GM21723 (cell line): ENCODE results near the gene ATP6V0B.
A peak's percentile ranks its signal among the peaks of the same experiment; 100 is the strongest.

Experiments used
- ATAC-seq: cut with Tn5 transposase; IDR thresholded peaks from one replicate; pipeline ENCODE4 v1.9.1; 2021; ENCODE audit warnings: mild to moderate bottlenecking, moderate library complexity; ENCODE audit not compliant: unreplicated experiment

The ATP6V0B gene

DNA sequence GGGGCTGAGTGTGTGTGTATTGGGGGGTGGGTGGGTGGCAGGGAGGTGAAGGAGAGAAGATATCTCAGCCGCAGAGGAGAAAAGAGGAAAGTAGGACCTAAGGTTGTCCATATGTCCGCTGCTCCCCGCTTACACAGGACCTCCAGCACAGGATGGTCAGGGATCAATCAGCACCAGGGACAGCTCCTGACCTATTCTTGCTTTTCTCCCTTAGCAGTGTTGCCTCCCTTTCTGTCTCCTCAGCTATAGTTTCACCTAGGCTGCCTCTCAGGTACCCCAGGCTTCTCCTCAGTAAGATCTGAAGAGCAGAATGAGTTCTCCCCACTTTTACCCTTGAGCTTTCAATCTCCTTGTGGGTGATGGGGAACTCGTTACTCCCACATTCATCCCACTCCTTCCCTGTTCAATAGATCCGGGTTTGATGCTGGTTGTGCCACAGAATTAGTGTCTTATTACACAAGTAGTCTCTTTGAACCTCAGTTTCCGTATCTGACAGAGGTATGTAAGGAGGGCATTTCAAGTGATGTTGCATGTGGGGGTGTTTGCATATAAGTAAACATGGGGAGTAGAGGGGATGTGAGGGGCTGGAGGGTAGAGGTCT lies 6.3 kb upstream of the ATP6V0B start:
- ATAC-seq: no peak

DNA sequence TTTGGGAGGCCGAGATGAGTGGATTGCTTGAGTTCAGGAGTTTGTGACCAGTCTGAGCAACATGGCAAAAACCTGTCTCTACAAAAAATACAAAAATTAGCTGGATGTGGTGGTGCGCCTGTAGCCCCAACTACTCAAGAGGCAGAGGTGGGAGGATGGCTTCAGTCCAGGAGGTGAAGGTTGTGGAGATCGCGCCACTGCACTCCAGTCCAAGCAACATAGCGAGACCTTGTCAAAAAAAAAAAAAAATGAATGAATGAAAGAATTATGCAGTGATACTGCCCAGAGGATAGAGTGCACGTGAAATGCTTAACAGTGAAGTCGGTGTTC lies 5.4 kb upstream of the ATP6V0B start:
- no peak for ATAC-seq

DNA sequence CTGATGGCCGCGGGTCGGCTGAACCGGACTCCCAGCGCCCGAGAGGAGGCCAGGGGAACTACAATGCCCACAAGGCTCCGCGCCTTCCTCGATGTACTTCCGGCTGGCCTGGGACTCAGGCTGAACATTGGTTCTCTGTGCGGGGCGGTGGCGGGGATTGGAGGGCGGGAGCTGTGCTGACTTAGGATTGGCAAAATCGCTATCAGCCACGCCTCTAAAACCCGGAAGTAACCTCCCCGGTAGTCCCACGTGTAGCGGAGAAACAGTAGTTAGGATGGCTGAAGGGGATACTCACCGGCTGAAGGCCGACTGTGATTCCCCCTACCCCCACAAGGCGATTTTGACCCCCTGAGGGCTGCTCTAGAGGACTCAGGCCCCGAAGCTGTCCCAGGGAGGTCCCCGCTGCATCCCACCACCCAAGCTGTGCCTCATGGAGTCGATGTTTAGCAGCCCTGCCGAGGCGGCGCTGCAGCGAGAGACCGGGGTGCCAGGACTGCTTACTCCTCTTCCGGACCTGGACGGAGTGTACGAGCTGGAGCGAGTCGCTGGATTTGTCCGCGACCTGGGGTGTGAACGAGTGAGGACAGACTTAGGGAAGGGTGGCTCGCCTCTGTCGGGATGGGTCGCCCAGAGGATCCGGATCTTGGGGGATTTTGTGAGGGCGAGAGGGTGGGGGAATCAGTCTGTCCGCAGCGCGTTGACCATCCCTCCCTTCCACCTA lies 4.9 kb upstream of the ATP6V0B start, which contains the start of gene DPH2:
TSS of gene DPH2 (plus strand) at position 265 of the 721 bp plus-strand sequence. CDS start at position 431, 166 bp downstream.
- ATAC-seq: peak; percentile 70

DNA sequence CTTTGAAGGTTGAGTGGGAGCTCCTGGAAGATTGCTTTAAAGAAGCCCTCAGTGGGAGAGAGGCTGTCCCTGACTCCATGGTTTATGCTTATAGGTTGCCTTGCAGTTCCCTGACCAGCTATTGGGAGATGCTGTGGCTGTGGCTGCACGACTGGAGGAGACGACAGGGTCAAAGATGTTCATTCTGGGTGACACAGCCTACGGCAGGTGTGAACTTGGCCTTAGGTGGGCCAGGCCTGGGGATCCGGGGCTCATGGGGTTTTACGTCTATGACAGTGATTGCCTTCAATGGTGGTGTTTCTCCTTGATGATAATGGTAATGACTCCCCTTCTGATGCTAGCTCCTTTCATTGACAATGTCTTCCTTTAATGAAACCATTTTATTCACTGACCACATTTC lies 4.3 kb upstream of the ATP6V0B start:
- ATAC-seq: no peak

DNA sequence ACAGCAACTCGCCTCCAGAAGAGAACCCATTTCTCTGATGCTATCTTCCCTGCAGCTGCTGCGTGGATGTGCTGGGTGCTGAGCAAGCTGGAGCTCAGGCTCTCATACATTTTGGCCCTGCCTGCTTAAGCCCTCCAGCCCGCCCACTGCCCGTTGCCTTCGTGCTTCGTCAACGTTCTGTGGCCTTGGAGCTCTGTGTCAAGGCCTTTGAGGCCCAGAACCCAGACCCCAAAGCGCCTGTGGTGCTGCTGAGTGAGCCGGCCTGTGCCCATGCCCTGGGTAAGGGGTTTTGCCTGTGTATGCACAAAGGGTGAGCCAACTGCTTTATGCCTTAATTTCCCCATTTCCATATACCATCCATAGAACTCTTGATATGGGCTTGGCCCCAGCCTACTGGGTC lies 3.8 kb upstream of the ATP6V0B start:
- ATAC-seq: no peak

DNA sequence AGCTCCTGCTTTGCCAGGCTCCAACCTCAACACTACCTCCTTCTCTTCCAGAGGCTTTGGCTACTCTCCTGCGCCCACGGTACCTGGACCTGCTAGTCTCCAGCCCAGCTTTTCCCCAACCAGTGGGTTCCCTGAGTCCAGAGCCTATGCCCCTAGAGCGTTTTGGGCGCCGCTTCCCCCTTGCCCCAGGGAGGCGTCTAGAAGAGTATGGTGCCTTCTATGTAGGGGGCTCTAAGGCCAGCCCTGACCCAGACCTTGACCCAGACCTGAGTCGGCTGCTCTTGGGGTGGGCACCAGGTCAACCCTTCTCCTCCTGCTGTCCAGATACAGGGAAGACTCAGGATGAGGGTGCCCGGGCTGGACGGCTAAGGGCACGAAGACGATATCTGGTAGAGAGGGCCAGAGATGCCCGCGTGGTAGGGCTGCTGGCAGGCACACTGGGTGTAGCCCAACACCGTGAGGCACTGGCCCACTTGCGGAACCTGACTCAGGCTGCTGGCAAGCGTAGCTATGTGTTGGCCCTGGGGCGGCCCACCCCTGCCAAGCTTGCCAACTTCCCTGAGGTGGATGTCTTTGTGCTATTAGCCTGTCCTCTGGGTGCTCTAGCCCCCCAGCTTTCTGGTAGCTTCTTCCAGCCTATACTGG lies 3.3 kb upstream of the ATP6V0B start:
- no peak for ATAC-seq

DNA sequence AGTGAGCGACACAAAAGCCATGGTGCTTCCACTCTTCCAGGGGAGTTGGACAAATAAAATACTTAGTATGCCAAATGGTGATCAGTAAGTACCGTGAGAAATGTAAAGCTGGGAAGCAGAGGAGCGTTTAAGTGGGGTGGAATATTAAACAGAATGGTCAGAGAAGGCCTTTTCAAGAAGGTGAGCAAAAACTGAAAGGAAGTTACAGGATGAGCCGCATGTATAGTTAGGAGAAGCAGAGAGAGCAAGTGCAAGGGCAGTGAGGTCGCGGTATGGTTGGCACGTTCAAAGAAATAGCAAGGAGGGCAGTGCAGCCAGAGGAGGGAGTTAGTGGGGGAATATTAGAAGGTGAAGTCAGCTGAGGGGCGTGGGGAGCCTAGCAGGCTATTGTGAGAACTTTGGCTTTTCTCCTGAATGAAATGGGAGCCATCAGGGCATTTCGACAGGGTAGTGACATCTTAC lies 748 bp upstream of the ATP6V0B start:
- ATAC-seq: no peak

DNA sequence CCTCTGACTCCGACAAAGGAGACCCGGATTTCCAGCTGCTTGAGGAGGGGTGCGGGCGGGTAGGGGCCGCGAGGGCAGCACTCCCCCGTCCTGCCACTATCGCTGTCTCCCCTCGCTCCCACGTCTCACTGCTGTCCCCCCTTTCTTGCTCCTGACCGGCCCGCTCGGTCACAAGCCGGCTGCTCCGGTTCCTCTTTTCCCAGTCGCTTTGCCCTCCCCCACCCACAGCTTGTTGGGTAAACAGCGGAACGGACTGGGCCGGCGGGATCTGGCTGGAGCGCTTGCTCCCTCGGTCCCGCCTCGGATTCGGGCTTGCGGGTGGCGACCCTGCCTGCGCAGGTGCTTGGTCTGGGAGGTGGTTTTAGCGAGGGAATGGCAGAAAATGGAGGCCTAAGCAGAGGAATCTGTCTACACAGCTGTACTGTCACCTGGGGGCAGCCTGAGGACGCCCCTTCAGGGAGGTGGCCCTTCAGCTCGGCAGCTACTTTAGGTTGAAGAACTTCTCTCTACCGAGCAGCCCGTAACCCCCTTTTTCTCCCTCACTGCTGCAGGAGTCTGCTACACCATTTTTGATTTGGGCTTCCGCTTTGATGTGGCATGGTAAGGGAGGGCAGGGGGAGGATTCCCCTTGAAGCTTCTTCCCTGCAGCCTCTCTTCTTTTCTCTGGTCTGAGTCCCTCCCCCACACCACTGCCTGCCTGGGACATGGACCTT lies 645 bp downstream of the ATP6V0B start:
- peak; percentile 3 for ATAC-seq

DNA sequence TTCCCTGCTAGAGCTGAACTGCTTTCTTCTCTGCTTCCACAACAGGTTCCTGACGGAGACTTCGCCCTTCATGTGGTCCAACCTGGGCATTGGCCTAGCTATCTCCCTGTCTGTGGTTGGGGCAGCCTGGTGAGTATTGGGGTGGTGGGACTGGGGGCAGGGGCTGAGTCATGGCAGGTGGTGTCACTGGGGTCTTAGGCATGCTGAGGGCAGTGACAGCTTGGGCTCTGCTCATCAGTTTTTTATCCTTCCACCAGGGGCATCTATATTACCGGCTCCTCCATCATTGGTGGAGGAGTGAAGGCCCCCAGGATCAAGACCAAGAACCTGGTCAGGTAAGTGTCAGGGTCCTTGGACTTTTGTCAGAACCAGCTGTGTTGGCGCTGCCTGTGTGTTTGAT lies 1.3 kb downstream of the ATP6V0B start:
- no peak for ATAC-seq

DNA sequence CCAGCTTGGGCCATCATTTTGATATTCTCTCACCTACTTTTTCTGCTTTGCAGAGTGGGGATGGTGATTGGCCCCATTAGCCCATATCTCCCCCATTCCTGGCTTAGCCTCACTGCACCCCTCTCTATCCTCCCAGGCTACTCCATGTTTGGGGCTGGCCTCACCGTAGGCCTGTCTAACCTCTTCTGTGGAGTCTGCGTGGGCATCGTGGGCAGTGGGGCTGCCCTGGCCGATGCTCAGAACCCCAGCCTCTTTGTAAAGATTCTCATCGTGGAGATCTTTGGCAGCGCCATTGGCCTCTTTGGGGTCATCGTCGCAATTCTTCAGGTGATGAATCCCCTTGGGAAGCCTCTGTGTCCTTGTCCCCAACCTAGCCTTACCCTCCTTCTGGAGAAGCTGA lies 2.1 kb downstream of the ATP6V0B start:
- ATAC-seq: no peak

DNA sequence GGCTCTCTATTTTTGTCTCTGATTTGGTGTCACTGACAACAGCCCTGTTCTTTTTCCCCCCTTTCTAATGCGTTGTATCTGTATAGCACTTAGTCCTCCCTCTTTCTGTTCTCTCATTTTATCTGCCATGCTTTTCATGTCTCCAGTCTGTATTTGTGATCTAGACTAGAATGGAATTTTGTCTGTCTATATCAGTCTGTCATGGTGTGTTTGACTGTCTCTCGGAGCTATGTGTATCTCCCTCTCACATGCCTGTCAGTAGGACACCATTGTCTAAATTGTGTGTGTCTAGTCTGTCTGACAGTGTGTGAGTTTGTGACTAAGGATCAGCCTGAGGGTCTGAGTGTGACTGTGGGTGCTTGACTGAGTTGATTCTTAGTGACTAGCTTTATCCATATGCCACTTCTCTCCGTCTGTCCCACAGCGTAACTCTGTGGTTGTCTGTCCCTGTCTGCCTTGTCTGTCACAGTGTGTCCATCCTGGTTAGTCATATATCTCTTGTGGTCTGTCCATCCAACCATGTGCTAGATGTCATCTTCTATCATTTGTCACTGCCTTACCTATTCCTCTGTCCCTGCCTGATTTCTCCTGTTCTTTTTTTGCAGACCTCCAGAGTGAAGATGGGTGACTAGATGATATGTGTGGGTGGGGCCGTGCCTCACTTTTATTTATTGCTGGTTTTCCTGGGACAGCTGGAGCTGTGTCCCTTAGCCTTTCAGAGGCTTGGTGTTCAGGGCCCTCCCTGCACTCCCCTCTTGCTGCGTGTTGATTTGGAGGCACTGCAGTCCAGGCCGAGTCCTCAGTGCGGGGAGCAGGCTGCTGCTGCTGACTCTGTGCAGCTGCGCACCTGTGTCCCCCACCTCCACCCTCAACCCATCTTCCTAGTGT lies 2.9 kb downstream of the ATP6V0B start:
- ATAC-seq: no peak

DNA sequence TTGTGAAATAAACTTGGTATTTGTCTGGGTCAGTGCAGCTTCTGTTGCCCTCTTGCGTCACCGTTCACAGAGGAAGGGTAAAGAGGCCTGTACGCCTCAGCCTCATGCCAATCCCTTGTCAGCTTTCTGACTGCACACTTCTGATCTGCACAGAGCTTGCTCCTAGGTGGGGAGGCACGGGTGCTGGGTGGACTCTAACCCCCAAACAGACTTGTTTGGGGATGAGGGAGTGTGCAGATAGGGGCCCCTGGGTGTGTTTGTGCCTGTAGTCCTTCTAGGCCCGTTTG lies 3.4 kb downstream of the ATP6V0B start:
- no peak for ATAC-seq

DNA sequence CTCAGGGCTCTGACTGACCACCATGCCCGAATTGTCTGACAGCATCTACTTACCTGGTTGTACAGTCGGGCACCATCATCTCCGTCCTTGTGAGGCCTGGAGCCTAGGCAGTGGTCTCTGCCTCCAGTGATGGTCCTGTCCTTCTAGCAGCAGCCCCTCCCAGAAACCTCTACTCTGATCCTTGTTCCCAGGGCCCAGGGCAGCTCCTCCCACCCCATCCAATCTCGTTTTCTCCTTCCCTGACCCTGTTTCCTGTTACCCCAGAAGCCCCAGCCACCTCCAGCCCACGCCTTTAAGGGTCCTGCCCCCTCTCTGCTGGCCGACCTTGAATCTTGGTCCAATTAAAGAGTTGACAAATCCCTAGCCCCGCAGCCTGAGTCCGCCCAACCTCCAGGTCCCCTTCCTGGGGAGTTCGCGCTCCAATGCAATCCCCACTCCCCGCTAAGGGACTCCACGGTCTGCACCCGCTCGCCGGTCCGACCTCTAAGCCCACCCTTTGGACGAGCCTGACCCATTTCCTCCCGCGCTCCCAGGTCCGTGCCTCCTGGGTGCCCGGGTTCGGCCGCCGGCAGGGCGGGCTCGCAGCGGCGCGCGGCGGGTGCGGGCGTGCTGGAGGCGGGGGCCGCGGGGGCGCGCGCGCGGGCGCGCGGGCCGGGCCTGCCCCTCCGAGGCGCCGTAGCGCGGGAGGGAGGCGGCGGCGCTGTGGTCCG lies 3.9 kb downstream of the ATP6V0B start, which contains the start of gene B4GALT2:
TSS of gene B4GALT2 (plus strand) at position 660 of the 710 bp plus-strand sequence. CDS start 1,951 bp downstream, outside the sequence.
- no peak for ATAC-seq

DNA sequence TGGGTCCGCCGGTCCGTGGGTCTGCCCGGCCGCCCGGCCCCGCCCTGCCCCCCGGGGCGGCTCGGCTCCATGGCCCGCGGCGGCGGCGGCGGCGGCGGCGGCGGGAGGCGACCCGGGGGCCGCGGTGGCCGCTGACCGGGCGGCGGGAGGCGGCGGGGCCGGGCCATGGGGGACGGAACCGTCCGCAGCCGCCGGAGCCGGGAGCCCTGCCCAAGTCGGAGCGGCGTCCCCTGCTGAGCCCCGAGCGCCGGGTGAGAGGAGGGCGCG lies 4.4 kb downstream of the ATP6V0B start:
- ATAC-seq: no peak

DNA sequence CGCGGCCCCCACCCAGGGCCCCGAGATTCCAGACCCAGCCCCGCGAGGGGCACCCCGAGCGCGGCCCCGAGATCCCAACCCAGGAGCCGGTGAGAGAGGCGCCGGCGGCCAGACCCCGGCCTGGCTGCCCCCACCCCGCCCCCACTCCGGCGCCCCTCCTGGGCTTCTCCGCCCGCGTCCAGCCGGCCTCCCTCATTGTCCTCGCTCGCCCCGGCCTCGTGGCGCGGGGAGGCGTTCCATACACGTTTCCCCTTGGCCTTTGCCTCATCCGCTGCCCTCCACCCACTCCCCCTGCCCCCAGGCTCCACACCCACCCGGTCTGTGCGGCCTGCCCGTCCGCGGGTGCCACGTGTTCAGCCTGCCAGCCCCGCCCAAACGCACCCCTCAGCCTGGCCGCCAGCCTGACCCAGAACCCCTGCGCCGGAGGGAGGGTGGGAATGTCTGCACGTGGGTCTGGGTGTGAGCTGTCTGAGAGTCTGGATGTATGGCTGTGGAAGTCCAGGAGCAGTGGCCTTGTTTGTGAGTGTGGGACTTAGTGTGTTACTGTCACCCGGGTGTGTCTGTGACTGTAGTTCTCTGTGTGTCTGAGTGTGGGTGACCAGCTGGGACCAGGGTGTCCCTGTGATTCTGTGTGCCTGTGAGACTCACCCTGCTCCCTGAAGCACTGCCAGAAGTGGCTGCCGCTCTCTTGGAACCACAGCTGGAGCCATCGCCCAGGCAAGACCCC lies 4.9 kb downstream of the ATP6V0B start:
- ATAC-seq: no peak

DNA sequence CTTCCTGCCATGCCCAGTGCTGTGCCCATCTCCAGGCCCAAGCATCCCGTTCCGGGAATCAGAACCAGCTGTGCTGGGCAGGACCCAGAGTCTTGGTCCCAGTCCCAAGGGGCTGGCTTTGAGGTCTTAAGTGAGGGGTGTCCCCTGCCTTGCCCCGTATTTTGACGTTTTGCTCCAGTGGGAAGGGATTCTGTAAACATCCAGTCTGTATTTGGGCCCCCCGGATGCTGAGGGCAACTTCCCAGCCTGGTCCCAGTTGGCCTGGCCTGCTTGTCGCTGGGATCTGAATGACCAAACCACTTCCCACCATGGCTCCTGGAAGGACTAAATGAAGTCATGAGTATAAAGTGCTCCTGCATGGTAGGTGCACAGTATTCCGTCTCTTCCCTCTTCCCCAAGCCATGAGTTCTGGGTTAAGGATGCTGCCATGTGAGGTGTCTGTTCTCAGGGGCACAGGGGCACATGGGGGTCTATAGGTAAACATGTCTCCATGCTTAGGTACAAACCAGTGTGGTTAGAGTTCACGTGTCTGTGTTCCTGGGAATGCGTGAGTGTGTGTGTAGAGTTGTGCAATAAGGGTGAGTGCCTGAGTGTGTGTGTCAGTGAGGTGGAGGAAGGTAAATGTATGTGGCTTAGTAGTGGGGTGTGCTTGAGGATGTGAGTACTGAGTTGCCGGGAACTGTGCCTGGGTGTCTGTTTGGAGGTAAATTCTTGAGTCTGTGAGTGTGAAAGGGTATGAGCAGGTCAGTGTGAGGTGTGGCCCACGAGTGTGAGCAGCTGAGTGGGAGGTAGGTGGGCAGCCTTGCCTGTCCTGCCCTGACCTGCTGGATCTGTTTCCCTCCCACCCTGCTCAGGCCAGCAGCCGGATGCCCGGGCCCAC lies 5.7 kb downstream of the ATP6V0B start:
- ATAC-seq: no peak

DNA sequence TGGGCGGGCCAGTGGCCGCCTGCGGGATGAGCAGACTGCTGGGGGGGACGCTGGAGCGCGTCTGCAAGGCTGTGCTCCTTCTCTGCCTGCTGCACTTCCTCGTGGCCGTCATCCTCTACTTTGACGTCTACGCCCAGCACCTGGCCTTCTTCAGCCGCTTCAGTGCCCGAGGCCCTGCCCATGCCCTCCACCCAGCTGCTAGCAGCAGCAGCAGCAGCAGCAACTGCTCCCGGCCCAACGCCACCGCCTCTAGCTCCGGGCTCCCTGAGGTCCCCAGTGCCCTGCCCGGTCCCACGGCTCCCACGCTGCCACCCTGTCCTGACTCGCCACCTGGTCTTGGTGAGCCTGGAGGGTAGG lies 6.4 kb downstream of the ATP6V0B start:
- ATAC-seq: no peak

DNA sequence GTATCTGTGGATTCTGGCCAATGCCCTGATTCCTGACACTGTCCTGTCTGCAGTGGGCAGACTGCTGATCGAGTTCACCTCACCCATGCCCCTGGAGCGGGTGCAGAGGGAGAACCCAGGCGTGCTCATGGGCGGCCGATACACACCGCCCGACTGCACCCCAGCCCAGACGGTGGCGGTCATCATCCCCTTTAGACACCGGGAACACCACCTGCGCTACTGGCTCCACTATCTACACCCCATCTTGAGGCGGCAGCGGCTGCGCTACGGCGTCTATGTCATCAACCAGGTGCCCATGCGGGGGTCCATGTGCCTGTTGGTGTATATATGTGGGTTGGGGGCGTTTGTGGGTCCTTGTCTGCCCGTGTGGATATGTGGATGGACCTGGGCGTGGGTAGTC lies 6.9 kb downstream of the ATP6V0B start:
- ATAC-seq: no peak

DNA sequence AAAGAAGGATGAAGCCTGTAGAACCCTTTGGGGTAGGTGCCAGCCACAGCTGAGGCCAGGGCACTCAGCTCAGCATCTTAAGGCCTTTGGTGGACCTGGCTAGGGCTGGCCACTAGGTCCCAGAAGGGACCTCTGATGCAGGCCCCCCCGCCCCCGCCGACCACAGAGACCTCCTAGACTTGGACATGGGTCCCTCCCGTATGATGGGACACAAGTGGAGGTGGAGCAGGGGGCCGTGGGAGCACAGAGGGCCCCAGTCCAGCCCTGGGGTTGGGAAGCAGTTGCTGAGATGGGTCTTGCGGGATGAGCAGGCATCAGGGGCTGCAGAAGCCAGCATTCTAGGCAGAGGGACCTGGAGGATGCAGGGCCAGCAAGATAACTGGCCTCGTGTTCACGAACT lies 7.5 kb downstream of the ATP6V0B start:
- no peak for ATAC-seq
